Fibroblast of peridontal ligament (primary cell): ENCODE data around the gene DLG2.

Source experiments
- DNase-seq: peaks from one replicate; pipeline ENCODE4 v3.0.0-alpha.2; 2010; ENCODE audit errors: extremely low read depth

DLG2 gene

GRCh38 chr11:83537131-83537610 lies 2090.0 kb downstream of the DLG2 start:
- no peak for DNase-seq

- no peak for DNase-seq
These were observed 2094.0 kb downstream of the DLG2 start for GRCh38 chr11:83533166-83533565.

GRCh38 chr11:83528877-83529276 lies 2098.3 kb downstream of the DLG2 start:
- DNase-seq: no peak

GRCh38 chr11:83528225-83528624 lies 2098.9 kb downstream of the DLG2 start:
- no peak for DNase-seq

- DNase-seq: no peak
These were observed 2103.5 kb downstream of the DLG2 start for GRCh38 chr11:83523676-83524075.

GRCh38 chr11:83522911-83523310 lies 2104.2 kb downstream of the DLG2 start:
- no peak for DNase-seq

- DNase-seq: peak; percentile 15
These were observed 2105.2 kb downstream of the DLG2 start for GRCh38 chr11:83521647-83522596.

- DNase-seq: no peak
These were observed 2106.3 kb downstream of the DLG2 start for GRCh38 chr11:83520849-83521248.

GRCh38 chr11:83511646-83512045 lies 2115.5 kb downstream of the DLG2 start:
- no peak for DNase-seq

- DNase-seq: no peak
These were observed 2116.3 kb downstream of the DLG2 start for GRCh38 chr11:83510530-83511460.

- DNase-seq: no peak
These were observed 2118.3 kb downstream of the DLG2 start for GRCh38 chr11:83508804-83509203.

- DNase-seq: no peak
These were observed 2125.1 kb downstream of the DLG2 start for GRCh38 chr11:83502041-83502440.

GRCh38 chr11:83493917-83494316 lies 2133.2 kb downstream of the DLG2 start:
- no peak for DNase-seq

GRCh38 chr11:83493034-83493433 lies 2134.1 kb downstream of the DLG2 start:
- no peak for DNase-seq

GRCh38 chr11:83483808-83484207 lies 2143.3 kb downstream of the DLG2 start:
- DNase-seq: no peak

GRCh38 chr11:83480811-83481210 lies 2146.3 kb downstream of the DLG2 start:
- DNase-seq: no peak

- no peak for DNase-seq
These were observed 2146.9 kb downstream of the DLG2 start for GRCh38 chr11:83480251-83480650.

GRCh38 chr11:83477772-83478171 lies 2149.4 kb downstream of the DLG2 start:
- no peak for DNase-seq

- DNase-seq: no peak
These were observed 2151.4 kb downstream of the DLG2 start for GRCh38 chr11:83475760-83476159.

GRCh38 chr11:83473743-83474142 lies 2153.4 kb downstream of the DLG2 start:
- no peak for DNase-seq

GRCh38 chr11:83472806-83473205 lies 2154.3 kb downstream of the DLG2 start:
- no peak for DNase-seq
